ENCODE data around the gene STPG4. TPM values are rescaled to one million over a fixed set of nuclear protein-coding genes. Genes with fewer than 3 reads are reported as not detected.
"Not testable (repeated sequence)": the region's sequence is repeated elsewhere in the genome, so short reads cannot be mapped to it uniquely, and the experiment has no call there.

The STPG4 gene
- total RNA-seq, 1 donor from 2014 or later, result 0.50 TPM

DNA sequence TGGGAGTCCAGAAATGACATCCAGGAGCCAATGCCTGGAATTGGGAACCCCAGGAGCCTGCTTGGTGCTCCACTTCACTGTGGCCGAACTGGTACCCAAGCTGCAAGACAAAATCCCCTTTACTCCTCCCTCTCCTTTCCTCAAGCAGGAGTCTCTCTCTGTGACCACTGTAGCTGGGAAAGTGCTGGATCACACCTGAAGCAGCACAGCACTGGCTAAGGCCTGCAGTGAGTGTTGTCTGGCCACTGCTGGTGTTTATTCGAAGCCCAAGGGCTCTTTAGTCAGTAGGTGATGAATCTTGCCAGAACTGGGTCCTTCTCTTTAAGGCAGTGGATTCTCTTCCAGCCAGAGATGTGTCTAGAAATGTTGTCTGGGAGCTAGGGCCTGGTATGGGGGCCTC, 26.4 kb downstream of the STPG4 start:
- intact Hi-C loops (cut with micrococcal nuclease), result no loop called here

DNA sequence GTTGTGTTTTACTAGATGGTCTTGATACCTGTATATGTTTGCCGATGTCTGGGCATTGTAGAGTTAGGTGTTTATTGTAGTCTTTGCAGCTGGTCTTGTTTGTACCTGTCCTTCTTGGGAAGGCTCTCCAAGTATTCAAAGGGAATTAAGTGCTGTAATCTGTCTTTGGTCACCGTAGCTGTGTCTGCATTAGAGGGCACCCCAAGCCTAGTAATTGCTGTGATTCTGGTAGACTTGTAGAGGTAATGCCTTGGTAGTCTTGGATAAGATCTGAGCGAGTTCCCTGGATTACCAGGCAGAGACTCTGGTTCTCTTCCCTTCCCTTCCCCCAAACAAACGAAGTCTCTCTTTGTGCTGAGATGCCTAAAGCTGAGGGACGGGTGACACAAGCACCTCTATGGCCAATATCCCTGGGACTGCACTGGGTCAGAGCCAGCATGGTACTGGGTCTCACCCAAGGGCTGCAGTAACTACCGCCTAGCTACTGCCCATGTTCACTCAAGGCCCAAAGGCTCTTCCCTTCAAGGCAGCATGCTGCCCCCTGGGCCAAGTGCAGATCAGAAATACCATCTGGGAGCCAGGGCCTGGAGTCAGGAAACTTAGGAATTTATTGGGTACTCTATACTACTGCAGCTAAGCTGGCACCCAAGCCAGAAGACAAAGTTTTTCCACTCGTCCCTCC, 27.1 kb downstream of the STPG4 start:
- intact Hi-C loops (cut with micrococcal nuclease), result no loop called here

DNA sequence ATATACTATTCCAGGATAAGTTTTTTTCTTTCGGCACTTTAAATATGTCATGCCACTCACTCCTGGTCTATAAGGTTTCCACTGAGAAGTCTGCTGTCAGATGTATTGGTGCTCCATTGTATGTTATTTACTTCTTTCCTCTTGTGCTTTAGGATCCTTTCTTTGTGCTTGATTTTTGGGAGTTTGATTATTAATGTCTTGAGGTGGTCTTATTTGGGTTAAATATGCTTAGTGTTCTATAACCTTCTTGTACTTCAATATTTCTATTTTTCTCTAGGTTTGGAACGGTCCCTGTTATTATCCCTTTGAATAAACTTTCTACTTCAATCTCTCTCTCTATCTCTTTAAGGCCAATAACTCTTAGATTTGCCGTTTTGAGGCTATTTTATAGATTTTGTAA, 28.3 kb downstream of the STPG4 start:
- intact Hi-C loops (cut with micrococcal nuclease), result no loop called here

DNA sequence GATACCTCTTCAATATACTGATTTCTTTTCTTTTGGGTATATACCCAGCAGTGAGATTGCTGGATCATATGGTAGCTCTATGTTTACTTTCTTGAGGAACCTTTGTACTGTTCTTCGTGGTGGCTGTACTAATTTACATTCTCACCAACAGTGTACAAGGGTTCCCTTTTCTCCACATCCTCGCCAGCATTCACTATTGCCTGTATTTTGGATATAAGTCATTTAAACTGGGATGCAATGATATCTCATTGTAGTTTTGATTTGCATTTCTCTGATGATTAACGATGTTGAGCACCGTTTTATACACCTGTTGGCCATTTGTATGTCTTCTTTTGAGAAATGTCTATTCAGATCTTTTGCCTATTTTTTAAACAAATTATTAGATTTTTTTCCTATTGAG, 30.4 kb downstream of the STPG4 start:
- intact Hi-C loops (cut with micrococcal nuclease), result not testable (repeated sequence)

DNA sequence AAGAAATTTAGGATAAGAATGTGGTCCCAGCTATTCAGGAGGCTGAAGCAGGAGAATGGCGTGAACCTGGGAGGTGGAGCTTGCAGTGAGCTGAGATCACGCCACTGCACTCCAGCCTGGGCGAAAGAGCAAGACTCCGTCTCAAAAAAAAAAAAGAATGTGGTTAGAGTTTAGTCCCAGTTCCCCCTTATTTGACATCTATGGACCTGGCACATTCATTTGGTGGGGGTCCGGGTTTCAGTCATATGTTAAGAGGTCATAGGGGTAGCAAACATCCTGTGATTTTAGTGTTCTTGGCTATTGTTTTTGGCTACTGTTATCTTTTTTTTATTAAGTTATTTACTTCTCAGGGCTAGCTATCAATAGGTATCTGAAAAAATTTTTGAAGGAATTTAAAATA, 34.7 kb downstream of the STPG4 start:
- intact Hi-C loops (cut with micrococcal nuclease), result not testable (repeated sequence)

DNA sequence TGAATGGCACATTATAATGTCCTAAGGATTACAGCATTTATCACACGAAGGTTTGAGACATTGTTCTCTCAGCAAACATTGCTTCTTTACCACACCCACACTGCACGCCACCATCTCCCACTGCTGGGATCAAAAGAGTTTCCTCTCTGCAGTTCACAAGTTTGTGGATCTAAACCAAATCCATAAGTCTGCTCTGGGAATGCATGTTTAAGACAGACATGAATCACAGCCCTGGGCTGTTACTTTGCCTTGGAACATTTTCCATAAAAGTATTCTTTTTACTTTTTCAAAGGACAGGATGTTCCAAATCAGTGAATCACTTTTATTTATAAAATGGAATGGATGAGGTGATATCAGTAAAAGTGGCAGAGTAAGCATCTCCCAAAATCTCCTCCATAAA, 36.1 kb downstream of the STPG4 start:
- intact Hi-C loops (cut with micrococcal nuclease), result no loop called here

DNA sequence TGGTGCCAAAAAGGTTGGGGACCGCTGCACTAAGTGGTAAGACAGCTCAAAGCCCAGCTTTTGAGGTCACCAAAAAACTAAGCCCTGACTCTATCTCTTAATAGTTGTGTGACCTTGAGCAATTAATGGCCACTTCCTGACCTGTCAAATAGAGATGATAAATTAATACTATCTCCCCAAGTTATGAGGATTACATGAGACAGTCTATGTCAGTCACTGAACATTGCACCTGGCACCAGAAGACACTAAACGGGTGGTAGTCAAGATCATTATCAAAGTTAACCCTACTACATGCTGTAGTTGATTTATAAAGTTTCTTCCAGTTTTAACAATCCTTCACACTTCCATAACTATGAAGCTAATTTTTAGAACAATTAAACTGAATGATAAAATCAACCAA, 36.5 kb downstream of the STPG4 start:
- intact Hi-C loops (cut with micrococcal nuclease), result no loop called here

DNA sequence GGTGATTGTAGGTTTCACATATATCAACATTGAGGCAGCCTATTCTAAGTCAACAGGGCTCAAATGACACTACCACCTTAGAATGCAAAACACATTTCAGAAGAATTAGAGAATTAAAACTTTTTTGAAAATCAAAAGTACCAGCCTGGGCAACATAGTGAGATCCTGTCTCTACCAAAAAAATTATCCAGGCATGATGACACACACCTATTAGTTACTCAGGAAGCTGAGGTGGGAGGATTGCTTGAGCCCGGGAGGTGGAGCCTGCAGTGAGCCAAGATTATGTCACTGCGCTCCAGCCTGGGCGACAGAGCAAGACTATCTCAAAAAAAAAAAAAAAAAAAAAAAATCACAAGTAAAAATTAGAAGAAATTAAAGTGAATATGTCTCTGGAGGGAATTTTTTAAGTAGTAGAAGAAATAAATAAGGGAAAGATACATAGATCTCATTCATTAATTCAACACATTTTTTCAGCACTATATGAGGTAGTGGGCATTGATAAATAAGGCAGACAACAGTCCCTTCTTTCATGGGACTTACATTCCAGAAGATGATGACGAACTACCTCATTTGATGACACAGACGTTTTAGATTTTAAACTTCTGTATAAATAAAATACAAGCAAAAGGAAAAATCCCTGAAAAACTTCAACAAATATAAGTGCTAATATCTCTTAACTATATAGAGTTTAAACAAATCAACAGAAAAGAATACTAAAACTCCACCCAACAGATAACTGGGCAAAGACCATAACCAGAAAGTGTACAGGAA, 42.3 kb downstream of the STPG4 start:
- intact Hi-C loops (cut with micrococcal nuclease), result no loop called here

DNA sequence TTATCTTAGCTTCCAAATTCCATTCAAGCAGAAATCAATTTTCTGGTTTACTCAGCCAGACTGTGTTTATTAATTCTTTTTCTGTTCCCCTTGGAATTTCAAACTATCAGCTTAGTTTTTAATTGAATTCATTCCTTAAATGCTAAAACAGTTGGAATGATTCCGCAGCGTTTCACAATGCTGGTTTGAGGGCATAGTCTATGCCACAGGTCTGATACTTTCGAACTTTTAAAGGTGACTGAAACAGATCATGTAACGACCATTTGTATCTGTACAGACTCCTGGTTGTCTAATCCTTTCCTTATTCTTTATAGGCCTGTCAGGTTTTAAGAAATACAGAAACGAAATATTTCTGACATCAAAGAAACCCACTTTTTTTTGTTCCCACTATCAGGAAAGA, 45.4 kb downstream of the STPG4 start:
- intact Hi-C loops (cut with micrococcal nuclease), result no loop called here

DNA sequence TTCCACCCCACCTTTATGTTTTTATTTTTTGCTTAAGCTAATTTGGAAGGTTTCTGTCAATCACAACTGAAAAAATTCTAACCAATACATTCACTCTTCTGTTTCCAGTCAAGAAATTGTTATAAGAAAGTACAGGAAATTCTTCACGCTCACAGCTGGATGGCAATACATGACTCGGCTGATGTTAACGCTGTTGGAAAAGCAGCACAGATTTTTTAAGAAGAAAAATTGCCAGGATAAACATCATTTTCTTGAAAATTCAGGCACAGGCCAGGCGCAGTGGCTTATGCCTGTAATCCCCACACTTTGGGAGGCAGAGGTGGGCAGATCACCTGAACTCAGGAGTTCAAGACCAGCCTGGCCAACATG, 46.1 kb downstream of the STPG4 start:
- intact Hi-C loops (cut with micrococcal nuclease), result no loop called here

DNA sequence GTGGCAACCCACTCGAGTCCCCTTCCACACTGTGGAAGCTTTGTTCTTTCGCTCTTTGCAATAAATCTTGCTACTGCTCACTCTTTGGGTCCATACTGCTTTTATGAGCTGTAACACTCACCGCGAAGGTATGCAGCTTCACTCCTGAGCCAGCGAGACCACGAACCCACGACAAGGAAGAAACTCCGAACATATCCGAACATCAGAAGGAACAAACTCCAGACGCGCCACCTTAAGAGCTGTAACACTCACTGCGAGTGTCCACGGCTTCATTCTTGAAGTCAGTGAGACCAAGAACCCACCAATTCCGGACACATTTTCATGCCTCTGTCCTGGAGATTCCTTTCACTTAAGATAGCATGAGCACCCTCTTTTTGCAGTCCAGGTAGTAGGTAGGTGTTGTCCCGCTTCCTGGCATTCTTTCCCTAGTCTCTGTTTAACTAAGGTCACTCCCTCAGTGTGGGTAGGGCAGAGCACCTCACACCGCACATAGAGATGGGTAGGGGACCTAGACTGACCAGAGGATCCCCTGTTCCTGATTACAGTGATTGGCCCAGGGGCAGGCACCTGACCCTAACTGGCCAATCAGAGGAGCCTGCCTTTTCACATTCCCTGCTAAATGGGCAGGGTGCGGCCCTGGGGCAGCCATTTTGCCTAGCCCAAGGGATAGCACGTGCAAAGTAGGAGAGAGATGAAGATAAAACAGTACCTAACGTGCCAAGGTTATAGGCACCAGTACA, 46.7 kb downstream of the STPG4 start:
- intact Hi-C loops (cut with micrococcal nuclease), result not testable (repeated sequence)

DNA sequence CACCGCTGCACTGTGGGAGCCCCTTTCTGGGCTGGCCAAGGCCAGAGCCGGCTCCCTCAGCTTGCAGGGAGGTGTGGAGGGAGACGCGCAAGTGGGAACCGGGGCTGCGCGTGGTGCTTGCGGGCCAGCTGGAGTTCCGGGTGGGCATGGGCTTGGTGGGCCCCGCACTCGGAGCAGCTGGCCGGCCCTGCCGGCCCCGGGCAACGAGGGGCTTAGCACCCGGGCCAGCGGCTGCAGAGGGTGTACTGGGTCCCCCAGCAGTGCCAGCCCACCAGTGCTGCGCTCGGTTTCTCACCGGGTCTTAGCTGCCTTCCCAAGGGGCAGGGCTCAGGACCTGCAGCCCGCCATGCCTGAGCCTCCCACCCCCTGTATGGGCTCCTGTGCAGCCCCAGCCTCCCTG, 47.9 kb downstream of the STPG4 start:
- intact Hi-C loops (cut with micrococcal nuclease), result not testable (repeated sequence)

DNA sequence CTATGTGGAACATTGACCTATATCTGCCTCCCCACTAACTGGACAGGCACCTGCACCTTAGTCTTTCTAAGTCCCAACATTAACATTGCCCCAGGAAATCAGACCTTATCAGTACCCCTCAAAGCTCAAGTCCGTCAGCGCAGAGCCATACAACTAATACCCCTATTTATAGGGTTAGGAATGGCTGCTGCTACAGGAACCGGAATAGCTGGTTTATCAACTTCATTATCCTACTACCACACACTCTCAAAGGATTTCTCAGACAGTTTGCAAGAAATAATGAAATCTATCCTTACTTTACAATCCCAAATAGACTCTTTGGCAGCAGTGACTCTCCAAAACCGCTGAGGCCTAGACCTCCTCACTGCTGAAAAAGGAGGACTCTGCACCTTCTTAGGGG, 48.9 kb downstream of the STPG4 start:
- intact Hi-C loops (cut with micrococcal nuclease), result not testable (repeated sequence)

DNA sequence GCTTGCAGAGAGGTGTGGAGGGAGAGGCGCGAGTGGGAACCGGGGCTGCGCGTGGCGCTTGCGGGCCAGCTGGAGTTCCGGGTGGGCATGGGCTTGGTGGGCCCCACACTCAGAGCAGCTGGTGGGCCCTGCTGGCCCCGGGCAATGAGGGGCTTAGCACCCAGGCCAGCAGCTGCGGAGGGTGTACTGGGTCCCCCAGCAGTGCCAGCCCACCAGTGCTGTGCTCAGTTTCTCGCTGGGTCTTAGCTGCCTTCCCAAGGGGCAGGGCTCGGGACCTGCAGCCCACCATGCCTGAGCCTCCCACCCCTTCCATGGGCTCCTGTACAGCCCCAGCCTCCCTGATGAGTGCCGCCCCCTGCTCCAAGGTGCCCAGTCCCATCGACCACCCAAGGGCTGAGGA, 55.4 kb downstream of the STPG4 start:
- intact Hi-C loops (cut with micrococcal nuclease), result not testable (repeated sequence)

DNA sequence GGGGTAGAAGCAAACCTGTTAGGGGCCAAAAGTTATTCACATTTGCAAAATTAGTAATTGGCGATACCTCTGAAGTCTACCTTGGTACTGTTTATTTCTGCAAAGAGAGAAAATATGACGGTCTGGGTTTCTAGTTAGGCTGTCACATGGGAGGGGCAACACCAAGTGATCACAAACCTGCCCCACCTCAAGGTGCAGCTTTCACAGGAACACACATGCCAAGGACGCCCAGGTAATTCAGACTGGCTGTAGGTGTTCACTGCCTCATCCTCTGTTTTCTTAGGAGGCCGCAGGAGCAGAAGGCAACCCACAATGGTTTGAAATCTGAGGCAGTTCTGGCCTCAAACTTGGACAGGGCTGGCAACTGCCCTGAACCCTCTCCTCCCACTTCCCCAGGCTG, 56.2 kb downstream of the STPG4 start:
- intact Hi-C loops (cut with micrococcal nuclease), result no loop called here

DNA sequence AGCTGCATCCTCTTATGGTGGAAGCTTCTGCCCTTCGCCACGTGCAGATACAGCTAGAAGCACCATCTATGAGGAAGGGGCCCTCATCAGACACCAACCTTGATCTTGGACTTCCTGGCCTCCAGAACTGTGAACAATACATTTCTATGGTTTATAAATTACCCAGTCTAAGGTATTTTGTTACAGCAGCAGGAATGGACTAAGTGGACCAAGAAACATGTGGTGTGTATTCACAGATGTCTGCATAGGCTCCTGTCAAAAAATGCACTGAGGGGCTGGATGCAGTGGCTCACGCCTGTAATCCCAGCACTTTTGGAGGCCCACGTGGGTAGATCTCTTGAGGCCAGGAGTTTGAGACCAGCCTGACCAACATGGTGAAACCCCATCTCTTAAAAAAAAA, 57.5 kb downstream of the STPG4 start:
- intact Hi-C loops (cut with micrococcal nuclease), result no loop called here

DNA sequence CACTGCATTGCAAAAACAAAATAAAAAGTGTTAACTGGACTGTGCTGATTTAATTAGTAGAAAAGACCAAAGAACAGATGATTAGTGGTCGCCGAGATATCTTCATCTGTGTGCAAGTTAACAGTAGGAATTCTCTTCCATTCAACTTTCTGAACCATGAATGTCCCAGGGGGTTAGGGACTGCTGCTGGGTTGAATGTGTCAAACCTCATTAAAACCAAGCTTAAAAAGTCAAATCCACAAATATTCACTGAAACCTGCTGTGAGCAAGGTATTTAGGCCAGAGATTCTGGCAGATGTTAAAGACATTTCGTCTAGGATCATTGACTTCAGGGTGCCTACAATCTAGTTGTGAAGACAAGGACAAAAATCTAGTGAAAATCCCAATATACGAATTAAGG, 58.7 kb downstream of the STPG4 start:
- intact Hi-C loops (cut with micrococcal nuclease), result no loop called here

DNA sequence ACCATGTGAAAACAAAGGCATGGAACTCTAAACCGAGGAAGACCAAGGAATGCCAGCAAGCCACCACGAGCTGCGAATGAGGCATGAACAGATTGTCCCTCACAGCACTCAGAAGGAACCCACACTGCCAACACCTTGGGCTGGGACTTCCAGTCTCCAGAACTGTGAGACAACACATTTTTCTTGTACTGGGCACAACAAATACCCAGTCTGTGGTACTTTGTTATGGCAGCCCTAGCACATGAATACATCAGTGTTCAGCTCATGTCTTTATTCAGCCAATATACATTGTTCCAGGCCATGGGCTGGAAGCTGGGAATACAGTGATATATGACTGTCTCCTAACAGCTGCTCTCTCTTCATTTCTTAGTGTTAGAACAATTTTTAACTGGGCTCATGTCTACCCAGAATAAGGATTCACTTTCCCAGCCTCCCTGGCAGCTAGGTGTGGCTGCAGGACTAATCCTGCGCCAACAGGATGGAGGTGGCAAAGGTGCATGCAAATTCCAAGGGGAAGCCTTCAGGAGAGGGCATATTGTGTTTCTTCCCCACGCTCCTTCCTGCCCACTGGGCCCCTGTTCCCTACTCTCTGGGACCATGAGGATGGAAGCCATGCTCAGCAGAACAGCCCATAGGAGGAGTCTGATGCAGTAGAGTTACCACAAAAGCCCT, 59.6 kb downstream of the STPG4 start:
- intact Hi-C loops (cut with micrococcal nuclease), result no loop called here

DNA sequence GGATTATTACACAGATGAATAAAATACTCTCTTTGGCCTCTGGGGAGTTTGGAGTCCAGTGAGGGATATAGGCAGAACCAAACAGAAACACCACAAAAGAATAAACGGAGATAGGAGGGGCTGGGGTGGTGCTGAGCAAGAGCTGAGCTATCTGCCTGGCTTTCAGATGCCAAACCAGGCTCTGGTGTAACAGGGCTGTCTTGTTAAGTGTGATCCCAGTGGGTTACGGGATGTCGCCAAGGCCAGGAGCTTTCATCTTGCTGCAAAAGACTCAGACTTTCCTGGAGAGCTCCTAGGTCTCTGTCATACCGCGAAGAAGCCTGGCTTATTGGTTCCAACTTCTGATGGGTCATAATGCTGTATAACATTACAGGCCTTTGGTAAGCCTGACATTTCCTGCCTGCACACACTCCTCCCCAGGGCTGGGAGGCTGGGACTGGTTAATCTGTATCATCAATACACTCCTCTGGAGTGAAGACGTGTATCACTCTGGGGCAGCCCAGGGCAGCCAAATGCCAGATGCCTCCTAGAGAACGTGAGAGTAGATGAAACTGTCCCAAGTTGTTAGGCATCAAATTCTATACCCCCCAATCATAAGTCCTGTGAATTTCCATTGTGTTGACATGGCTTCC, 60.5 kb downstream of the STPG4 start:
- intact Hi-C loops (cut with micrococcal nuclease), result no loop called here

DNA sequence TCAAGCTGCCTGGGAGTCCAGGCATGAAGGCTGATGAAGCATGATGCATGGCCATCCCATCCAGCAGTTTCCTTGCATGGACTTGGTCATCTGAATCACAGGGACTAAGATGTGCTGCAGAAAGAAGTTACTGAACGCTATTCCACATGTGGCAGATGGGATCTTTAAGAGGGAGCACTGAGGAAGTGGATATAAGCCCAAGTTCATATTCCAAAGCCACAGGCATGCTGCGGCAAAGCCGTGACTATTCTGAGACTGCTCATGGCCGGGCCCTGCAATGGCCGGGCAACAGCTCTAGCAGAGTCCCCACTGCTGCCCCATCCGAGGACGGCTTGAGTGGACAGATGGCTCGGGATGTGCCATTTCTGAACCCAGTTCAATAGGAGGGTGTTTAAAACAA, 61.5 kb downstream of the STPG4 start:
- intact Hi-C loops (cut with micrococcal nuclease), result no loop called here

DNA sequence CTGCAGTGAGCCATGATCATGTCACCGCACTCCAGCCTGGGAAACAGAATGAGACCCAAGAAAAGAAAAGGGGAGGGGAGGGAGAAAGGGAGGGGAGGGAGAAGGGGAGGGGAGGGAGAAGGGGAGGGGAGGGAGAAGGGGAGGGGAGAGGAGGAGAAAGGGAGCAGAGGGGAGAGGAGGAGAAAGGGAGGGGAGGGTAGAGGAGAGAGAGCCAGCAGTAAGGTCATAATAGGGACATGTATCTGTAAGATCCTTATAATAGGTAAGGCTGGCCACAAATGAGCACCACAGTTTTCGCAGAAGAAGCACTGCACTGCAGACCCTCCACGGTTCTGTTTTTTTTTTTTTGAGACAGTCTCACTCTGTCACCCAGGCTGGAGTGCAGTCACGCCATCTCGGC, 62.6 kb downstream of the STPG4 start:
- intact Hi-C loops (cut with micrococcal nuclease), result no loop called here

DNA sequence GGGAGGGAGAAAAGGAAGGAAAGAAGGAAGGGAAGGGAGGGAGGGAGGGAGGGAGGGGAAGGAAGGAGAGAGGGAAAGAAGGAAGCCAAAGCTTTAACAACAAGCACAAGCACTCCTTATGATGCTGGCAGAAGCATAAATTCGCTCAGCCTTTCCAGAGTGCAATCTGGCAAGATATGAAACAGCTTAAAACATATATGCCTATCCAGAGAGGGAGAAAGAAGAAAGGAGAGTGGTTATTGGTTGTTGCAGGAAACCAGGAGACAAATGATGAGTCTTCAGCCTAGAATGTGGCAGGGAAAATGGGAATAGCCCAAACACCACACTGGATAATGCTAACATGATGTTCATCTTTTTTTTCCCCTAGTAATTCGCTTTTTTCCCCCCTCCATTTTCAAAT, 64.0 kb downstream of the STPG4 start:
- intact Hi-C loops (cut with micrococcal nuclease), result no loop called here

Measured in T-helper 2 cell treated with Interferon-gamma antibody and Interleukin-4, amounts not matched to agents 100 ng/mL and 5 ng/mL, for 36 hours (primary cell).